Activated T-helper 1 cell treated with anti-CD3 and anti-CD28 coated beads, Interleukin-12 subunit alpha, Interleukin-12 subunit beta, Interleukin-2, Interleukin-4 antibody, amounts not matched to agents 30 ng/mL and 10 ng/mL and 1 ng/mL, durations not matched to agents 14 hours and 24 hours and 36 hours (primary cell): ENCODE measurements around the gene SNX33. TPM values are rescaled to one million over a fixed set of nuclear protein-coding genes. Genes with fewer than 3 reads are reported as not detected.

Experiments
- DNase-seq: peaks from one replicate; pipeline ENCODE4 v3.0.0; 2021; ENCODE audit warnings: low spot score
- H3K27ac Mint-ChIP-seq: one replicate; pipeline ENCODE4 v1.8.0; 2021; ENCODE audit warnings: mild to moderate bottlenecking, mixed read lengths
- H3K27me3 Mint-ChIP-seq: one replicate; pipeline ENCODE4 v1.8.0; 2022; ENCODE audit warnings: mild to moderate bottlenecking, moderate library complexity, mixed read lengths; ENCODE audit not compliant: insufficient read depth
- H3K36me3 Mint-ChIP-seq: one replicate; pipeline ENCODE4 v1.8.0; 2021; ENCODE audit warnings: low read depth, mixed read lengths
- H3K4me1 Mint-ChIP-seq: one replicate; pipeline ENCODE4 v1.8.0; 2021; ENCODE audit warnings: low read depth, mixed read lengths
- H3K4me3 Mint-ChIP-seq: one replicate; pipeline ENCODE4 v1.8.0; 2021; ENCODE audit warnings: mild to moderate bottlenecking, moderate library complexity, mixed read lengths
- H3K9me3 Mint-ChIP-seq: one replicate; pipeline ENCODE4 v1.8.0; 2021; ENCODE audit warnings: mixed read lengths
- intact Hi-C: fragments of 100-400 bp; cut with micrococcal nuclease; formaldehyde crosslinking; loops from one replicate; pipeline ENCODE4 v1.15.1; 2024
- total RNA-seq: library from RNA; stranded (reverse); gene quantifications from 2 replicates; pipeline ENCODE4 v1.2.3, GENCODE V29; 2022

SNX33 gene
- total RNA-seq, 1 donor from 2014 or later, result 6.2 TPM

DNA sequence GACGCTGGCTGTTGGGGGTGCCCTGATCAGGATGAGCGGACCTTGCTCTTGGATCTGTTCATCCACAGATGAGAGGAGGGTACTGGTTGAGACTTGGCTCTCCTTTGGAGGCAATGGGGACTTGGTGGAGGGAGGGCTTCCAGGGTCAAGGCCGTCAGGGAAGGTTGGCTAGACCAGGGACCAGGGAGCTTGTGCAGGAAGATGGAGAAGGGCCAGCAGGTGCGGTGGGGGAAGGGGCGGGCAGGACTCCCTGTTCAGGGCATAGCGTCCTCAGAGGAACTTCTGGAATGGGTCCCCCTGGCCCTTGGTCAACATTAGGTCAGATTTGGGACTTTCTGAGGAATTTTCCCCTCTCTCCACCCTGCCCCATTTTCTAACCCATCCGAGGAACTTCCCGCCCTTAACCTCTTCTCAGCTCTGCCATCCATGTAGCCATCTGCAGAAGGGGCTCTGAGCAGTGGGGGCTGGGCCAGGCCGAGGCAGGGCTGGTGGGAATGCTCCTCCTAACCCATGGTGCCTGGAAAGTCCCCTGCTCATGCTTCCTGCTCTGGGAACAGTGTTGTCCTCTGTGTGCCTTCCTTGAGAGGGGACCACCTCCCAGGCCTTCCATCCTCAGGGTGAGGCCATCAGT lies 11.5 kb downstream of the SNX33 start:
- intact Hi-C loops, result no loop called here
- Mint-ChIP-seq H3K36me3 (no peaks in the 10 kb centered on the region), H3K4me3 (no peak overlapping the region), H3K4me1 (no peaks in the 10 kb centered on the region), H3K27me3 (no peaks in the 10 kb centered on the region), H3K27ac (no peak overlapping the region), H3K9me3 (no peaks in the 10 kb centered on the region)
- DNase-seq, result no peak

DNA sequence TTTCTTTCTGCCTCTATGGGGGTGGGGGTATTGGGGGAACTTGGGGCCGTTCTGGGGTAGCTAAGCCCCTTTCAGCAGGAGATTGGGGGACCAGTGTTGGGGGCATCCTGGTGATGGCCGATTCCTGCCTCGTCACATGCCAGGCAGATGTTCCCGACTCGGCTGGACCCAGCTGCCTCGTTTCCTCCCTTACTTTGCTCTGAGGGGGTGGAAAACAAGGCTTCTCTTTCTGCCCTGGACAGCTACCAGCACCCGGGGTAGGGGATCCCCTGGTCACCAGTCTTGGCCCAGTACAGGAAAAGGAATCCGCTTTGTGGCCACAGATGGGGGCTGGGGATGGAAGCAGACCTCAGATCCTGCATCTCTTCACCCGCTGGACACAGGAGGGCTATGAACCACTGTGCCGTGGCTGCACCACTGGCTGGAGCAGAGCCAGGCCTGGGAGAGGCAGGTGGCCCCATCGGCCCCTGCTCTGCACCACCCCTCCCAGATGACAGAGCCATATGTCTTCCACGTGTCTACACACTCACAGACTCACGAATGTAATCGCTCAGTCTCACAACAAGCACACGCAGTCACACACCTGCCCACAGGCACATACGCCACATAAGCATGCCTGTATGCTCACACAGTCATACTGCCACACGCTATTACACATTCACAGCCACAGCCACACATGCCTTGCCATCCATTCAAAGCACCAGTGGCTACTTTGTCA lies 12.4 kb downstream of the SNX33 start:
- H3K36me3 Mint-ChIP-seq, result no peaks in the 10 kb centered on the region
- no peaks in the 10 kb centered on the region for H3K27me3 Mint-ChIP-seq
- H3K4me3 Mint-ChIP-seq, result no peak overlapping the region
- intact Hi-C loops, result no loop called here
- no peak overlapping the region for H3K27ac Mint-ChIP-seq
- no peaks in the 10 kb centered on the region for H3K4me1 Mint-ChIP-seq
- DNase-seq, result no peak
- H3K9me3 Mint-ChIP-seq, result no peaks in the 10 kb centered on the region

DNA sequence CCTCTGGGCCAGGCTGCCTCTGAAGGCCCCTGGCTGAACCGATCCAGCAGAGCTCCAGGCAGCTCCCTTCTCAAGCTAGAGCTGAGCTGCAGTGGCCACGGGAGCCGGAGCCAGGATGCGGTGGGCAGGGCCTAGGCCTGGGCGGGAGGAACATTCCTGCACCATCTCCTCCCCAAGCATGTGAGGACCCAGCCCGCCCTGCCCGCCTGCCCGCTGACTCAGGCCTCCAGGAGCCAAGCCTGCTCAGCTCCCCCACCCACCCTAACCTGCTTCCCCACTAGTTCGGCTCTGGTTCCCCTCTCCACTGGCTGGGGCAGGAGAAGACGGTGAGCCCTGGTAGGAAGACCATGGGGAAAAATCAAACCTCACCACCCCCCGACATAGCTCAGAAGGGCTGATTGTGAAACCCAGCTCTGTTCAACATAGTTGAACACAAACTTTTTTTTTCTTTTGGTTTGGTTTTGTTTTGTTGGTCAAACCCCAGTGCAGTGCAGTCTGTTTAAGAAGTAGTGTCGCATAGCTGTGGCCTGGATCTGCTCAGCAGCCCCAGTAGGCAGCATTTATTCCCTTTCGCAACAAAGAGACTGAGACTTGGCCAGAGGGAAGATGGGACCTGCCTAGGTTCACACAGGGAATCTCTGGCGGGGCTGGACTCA lies 13.5 kb downstream of the SNX33 start:
- H3K9me3 Mint-ChIP-seq, result no peaks in the 10 kb centered on the region
- no peak overlapping the region for H3K4me3 Mint-ChIP-seq
- no peaks in the 10 kb centered on the region for H3K27me3 Mint-ChIP-seq
- H3K4me1 Mint-ChIP-seq, result no peaks in the 10 kb centered on the region
- H3K36me3 Mint-ChIP-seq, result no peaks in the 10 kb centered on the region
- no peak for DNase-seq
- H3K27ac Mint-ChIP-seq, result no peak overlapping the region
- intact Hi-C loops, result no loop called here

DNA sequence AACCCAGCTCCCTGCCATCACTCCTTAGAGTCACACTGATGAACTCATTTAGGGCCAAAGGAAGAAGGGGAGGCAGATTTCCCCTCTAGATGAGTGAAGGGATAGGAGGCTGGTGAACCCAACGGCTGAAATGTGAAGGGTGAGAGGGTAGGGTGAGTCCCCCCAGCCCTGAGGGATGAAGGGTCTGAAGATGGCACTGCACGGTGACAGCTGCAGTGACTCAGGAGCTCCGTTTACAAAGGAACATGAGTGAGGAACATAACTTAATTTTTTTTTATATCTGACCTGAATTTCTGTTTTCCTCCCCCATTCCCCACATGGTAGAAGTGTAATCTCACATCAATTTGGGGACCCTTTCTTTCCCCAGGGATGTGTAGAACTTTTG lies 14.0 kb downstream of the SNX33 start:
- Mint-ChIP-seq H3K4me3 (no peak overlapping the region), H3K36me3 (no peaks in the 10 kb centered on the region), H3K9me3 (no peaks in the 10 kb centered on the region), H3K27ac (no peak overlapping the region), H3K27me3 (no peaks in the 10 kb centered on the region), H3K4me1 (no peaks in the 10 kb centered on the region)
- intact Hi-C loops, result no loop called here
- no peak for DNase-seq

DNA sequence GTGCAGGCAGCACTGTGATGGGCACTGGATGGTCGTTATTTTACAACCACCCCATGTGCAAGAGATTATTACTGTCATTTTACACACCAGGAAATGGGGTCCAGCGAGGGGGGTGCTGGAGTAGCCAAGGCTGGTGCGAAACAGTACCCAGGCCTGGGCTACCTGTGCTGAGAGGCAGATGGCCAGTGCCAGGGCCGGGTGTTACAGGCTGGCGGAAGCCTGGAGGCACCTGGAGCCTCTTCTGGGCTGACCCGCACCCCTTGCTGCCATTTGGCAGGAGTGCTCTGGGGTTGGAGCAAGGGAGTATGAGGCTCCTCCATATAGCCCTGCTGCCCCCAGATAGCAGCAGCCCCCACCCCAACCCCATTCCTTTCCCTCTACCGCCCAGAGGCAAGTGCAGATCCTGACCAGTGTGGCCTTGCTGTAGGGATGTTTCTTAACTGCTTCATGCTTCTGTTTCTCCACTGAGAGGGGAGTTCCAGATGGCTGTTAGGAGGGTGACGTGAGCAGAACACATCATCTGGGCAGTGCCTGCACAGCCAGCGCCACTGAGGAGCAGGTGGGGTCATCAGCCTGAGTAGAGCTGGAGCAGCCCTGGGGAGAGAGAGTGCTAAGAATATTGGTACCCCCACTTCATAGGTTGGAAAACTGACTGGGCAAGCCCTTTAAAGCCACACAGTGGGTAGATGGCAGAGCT lies 15.3 kb downstream of the SNX33 start:
- Mint-ChIP-seq H3K36me3 (no peaks in the 10 kb centered on the region), H3K27me3 (no peaks in the 10 kb centered on the region), H3K9me3 (no peaks in the 10 kb centered on the region), H3K4me3 (no peak overlapping the region), H3K4me1 (no peaks in the 10 kb centered on the region), H3K27ac (no peak overlapping the region)
- intact Hi-C loops, result no loop called here
- DNase-seq, result no peak

DNA sequence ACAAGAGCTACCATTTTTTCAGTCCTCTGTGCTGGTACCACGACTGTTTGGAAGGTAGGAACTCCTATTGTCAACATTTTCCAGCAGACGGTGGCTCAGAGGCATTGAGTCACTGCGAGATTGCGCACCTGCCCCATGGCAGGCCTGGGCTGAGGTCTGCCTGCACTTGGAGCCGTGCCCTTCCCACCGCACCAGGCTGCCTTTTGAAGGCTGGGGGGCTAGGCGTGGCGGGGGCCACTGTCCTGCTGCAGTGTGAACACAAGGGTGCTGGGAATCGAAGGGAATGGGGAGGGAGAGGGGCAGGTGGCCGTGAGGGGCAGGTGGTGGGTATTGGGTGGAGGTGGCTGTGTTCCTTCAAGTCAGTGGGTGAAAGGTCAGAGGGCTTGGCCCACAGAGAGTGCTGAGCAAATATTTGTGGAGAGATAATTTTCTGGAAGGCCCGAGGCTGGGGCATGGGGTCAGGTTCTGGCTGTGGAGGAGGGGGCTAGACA lies 16.3 kb downstream of the SNX33 start:
- no peak for DNase-seq
- Mint-ChIP-seq H3K9me3 (no peaks in the 10 kb centered on the region), H3K4me1 (no peaks in the 10 kb centered on the region)

DNA sequence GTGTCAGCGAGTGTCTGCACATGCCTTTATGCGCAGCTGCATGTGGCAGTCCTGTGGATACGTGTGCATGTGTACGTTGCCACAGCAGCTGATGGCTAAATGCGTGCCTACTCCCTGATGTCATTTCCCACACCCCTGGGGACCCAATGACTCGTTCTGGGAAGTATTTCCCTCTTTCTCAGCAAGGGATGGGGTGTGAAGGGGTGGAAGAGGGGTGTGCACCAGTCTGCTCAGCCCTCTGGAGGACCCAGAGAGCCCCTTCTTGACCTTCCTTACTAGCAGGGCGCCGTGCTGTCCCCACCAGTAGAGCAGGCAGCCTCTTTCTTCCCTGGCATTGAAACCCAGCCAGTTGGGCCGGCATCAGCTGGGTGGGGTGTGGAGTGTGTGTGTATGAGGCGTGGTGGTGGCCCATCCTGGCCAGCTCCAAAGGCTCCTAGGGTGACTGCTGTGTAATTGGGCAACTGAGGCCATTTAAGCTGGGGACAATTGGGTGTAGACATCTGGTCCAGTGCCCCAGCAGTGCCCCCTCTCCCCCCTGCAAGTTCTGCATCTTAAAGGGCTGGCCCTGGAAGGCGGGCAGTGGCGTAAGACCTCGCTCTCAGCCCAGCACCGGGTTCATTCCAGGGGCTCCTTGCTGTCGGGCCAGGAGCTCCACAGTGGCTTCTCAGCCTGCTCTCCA lies 19.2 kb downstream of the SNX33 start:
- intact Hi-C loops, result no loop called here
- Mint-ChIP-seq H3K27ac (no peak overlapping the region), H3K9me3 (no peaks in the 10 kb centered on the region)

More for the DNA sequence above, 16.3 kb downstream of the SNX33 start:
- Mint-ChIP-seq H3K27ac (no peak overlapping the region), H3K36me3 (no peaks in the 10 kb centered on the region), H3K27me3 (no peaks in the 10 kb centered on the region), H3K4me3 (no peak overlapping the region)
- intact Hi-C loops, result no loop called here

DNA sequence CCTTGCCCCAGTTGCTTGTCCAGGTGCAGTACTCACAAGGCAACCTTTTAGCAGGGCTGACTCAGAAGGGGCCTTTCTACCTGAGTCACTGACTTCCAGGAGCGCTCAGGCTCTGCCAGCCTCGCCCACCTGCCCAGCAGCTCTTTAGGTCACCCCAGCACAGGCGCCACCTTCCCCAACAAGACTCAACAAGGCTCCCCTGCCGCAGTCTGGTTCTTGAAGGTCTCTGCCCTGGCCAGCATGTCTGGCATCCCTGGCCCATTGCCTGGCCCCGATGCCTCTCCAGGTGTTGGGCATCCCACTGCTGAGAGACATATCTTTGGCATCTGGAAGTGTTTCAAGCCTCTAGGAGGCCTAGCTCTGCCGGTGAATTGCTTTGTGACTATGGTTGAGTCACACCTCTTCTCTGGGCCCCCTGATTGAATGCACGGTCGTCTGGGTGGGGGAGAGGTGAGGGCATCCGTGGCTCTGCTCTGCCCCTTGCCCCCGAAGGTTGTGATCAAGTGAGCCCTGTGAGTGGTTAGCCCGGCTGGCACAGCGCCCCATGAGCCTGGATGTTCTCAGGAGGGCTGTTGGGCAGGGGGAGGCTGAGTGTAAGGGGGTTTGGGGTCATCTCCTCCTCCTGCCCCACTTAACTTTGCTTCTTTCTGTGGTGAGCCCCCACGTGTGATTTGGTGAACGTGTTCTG lies 21.6 kb downstream of the SNX33 start:
- no peaks in the 10 kb centered on the region for H3K27me3 Mint-ChIP-seq
- no peaks in the 10 kb centered on the region for H3K36me3 Mint-ChIP-seq
- intact Hi-C loops, result no loop called here
- no peak for DNase-seq
- no peak overlapping the region for H3K4me3 Mint-ChIP-seq
- no peaks in the 10 kb centered on the region for H3K9me3 Mint-ChIP-seq
- H3K4me1 Mint-ChIP-seq, result no peaks in the 10 kb centered on the region
- no peak overlapping the region for H3K27ac Mint-ChIP-seq

More for the DNA sequence above, 19.2 kb downstream of the SNX33 start:
- no peaks in the 10 kb centered on the region for H3K4me1 Mint-ChIP-seq
- no peak for DNase-seq
- H3K36me3 Mint-ChIP-seq, result no peaks in the 10 kb centered on the region
- no peak overlapping the region for H3K4me3 Mint-ChIP-seq
- H3K27me3 Mint-ChIP-seq, result no peaks in the 10 kb centered on the region

DNA sequence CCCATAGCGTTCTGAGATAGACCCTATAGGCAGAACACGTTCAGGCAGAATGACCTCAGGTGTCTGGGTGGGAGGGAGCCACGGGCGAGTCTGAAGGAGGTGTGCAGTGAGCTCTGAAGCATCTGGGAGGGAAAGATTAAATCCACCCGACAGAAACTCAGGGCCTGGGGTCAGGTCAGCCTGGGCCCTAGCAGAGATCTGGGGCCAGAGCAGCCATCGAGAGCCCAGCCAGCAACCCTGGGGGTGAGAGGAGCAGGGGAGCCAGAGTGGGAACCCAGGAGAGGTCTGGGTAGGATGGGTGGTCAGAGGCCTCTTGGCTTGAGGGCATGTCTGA lies 22.1 kb downstream of the SNX33 start:
- peaks cover 3% of the 10 kb centered on the region for H3K27me3 Mint-ChIP-seq
- no peaks in the 10 kb centered on the region for H3K9me3 Mint-ChIP-seq
- DNase-seq, result no peak
- H3K27ac Mint-ChIP-seq, result no peak overlapping the region
- H3K4me3 Mint-ChIP-seq, result no peak overlapping the region
- H3K4me1 Mint-ChIP-seq, result no peaks in the 10 kb centered on the region
- intact Hi-C loops, result no loop called here
- H3K36me3 Mint-ChIP-seq, result no peaks in the 10 kb centered on the region

DNA sequence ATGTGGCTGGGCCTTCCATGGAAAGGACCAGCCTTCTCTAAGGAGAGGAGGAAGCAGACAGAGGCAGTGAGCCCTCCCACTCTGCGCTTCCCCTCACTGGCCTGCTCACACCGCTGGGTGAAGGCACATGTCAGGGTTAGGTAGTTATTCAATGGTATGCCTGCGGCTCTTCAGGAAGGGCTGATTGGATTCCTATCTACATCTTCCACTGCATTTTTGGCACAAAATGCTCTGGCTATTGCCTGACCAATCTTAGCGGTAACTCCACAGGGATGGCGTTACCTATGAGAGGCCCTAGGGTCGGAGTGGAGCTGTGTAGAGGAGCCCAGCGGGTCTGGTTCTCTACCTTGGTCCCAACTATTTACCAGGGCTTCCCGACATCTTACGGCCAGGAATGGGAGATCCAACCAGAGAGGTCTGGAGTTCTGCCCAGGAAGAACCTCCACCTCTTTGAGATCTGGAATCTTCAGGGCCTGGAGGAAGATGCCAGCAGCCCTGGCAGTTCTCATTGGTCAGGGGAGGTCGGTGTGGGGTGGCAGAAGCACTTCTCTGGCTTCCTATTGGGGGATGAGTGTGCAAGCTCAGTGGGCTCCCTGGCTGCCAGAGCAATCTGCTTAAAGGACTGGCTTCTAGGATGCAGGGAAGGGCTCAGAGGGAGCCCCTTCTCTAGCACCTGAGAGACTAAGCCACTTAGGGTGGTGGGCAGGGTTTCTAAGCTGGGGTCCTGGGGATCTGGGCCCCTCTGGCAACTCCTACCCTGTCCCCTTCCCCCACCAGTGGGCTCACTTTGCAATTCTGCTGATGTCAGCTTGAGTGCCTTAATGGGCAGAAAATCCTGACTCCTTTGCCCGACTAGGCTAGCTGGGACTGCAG lies 24.3 kb downstream of the SNX33 start:
- Mint-ChIP-seq H3K27me3 (peaks cover 3% of the 10 kb centered on the region), H3K4me3 (no peak overlapping the region)

DNA sequence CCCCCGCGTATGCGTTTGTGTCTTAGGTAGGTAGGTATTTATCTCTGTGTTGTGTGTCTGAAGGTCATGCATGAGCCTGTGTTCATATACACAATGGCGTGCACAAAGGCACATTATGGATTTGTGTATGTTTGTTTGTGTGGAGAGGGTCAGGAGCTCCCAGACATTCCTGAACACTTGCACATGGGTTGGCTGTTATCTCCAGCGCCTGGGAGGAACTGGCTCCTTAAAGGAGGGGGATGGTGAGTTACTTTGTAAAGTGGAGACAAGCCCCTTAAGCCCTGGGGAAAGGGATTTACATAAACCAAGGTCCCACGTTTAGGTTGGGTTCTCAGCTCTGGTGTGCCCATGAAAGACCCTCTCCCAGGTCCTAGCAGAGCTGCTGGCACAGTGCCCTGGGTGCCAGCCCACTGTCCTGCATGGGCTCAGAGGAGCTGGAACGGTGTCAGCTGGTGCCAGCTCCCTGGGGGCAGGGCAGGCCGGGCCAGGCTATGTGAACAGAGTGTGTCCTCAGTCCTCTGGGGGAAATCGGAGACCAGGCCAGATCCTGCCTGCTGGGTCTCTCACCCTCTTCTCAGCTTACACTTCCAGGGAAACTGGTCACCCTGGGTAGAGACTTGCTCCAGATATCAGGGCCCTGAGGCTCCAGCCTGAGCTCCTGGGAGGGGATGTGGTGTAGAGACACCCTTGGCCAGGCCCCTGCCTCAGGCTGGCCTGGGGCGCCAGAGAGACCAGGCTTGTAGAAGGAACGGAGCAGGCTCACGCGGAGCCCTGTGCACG lies 25.1 kb downstream of the SNX33 start:
- no peaks in the 10 kb centered on the region for H3K4me1 Mint-ChIP-seq
- no peak overlapping the region for H3K27ac Mint-ChIP-seq
- DNase-seq, result no peak
- no peak overlapping the region for H3K4me3 Mint-ChIP-seq
- H3K9me3 Mint-ChIP-seq, result no peaks in the 10 kb centered on the region
- intact Hi-C loops, result no loop called here
- no peaks in the 10 kb centered on the region for H3K36me3 Mint-ChIP-seq
- H3K27me3 Mint-ChIP-seq, result peaks cover 3% of the 10 kb centered on the region

More for the DNA sequence above, 24.3 kb downstream of the SNX33 start:
- Mint-ChIP-seq H3K36me3 (no peaks in the 10 kb centered on the region), H3K27ac (no peak overlapping the region), H3K9me3 (no peaks in the 10 kb centered on the region), H3K4me1 (no peaks in the 10 kb centered on the region)
- intact Hi-C loops, result no loop called here
- no peak for DNase-seq
